ENCODE measurements around the gene NUDCD3.

DNA sequence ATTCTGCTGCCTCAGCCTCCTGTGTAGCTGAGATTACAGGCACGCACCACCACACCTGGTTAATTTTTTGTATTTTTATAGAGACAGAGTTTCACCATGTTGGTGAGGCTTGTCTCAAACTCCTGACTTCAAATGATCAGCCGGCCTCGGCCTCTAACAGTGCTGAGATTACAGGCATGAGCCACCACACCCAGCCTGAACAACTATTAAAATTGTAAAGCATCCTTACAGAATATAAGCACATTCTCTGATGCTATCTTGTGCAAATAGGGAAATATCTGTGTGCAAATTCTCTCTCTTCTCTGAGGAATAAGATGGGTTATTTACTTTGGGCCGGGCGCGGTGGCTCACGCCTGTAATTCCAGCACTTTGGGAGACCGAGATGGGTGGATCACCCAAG, 12.5 kb downstream of the NUDCD3 start:
- TF ChIP-seq, protein P1, sequence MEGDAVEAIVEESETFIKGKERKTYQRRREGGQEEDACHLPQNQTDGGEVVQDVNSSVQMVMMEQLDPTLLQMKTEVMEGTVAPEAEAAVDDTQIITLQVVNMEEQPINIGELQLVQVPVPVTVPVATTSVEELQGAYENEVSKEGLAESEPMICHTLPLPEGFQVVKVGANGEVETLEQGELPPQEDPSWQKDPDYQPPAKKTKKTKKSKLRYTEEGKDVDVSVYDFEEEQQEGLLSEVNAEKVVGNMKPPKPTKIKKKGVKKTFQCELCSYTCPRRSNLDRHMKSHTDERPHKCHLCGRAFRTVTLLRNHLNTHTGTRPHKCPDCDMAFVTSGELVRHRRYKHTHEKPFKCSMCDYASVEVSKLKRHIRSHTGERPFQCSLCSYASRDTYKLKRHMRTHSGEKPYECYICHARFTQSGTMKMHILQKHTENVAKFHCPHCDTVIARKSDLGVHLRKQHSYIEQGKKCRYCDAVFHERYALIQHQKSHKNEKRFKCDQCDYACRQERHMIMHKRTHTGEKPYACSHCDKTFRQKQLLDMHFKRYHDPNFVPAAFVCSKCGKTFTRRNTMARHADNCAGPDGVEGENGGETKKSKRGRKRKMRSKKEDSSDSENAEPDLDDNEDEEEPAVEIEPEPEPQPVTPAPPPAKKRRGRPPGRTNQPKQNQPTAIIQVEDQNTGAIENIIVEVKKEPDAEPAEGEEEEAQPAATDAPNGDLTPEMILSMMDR (IDR thresholded peaks at IDR 0.05; ENCODE audit: low read depth, low read length, missing input control) = no peak
- TF ChIP-seq, protein P2, sequence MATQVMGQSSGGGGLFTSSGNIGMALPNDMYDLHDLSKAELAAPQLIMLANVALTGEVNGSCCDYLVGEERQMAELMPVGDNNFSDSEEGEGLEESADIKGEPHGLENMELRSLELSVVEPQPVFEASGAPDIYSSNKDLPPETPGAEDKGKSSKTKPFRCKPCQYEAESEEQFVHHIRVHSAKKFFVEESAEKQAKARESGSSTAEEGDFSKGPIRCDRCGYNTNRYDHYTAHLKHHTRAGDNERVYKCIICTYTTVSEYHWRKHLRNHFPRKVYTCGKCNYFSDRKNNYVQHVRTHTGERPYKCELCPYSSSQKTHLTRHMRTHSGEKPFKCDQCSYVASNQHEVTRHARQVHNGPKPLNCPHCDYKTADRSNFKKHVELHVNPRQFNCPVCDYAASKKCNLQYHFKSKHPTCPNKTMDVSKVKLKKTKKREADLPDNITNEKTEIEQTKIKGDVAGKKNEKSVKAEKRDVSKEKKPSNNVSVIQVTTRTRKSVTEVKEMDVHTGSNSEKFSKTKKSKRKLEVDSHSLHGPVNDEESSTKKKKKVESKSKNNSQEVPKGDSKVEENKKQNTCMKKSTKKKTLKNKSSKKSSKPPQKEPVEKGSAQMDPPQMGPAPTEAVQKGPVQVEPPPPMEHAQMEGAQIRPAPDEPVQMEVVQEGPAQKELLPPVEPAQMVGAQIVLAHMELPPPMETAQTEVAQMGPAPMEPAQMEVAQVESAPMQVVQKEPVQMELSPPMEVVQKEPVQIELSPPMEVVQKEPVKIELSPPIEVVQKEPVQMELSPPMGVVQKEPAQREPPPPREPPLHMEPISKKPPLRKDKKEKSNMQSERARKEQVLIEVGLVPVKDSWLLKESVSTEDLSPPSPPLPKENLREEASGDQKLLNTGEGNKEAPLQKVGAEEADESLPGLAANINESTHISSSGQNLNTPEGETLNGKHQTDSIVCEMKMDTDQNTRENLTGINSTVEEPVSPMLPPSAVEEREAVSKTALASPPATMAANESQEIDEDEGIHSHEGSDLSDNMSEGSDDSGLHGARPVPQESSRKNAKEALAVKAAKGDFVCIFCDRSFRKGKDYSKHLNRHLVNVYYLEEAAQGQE (IDR thresholded peaks at IDR 0.05) = no peak
- TF ChIP-seq NR2F2 (IDR thresholded peaks at IDR 0.05) = no peak

Measured in liver (tissue), 3 donors.